BLaER1 treated with 17β-estradiol and CSF1 and Interleukin-3, amounts not matched to agents 10 nM and 100 nM (cell line): ENCODE results near the gene STOM.
A peak's percentile ranks its signal among the peaks of the same experiment; 100 is the strongest.

Experiments
- H3K27ac ChIP-seq, 11 experiments: shearing (Covaris generic); formaldehyde crosslinking; 2 replicates each; pipeline ENCODE4 v1.8.1; 2022
- H3K27me3 ChIP-seq, 11 experiments: shearing (Covaris generic); formaldehyde crosslinking; 2 replicates each; pipeline ENCODE4 v1.8.1; 2022
- H3K36me3 ChIP-seq, 11 experiments: shearing (Covaris generic); formaldehyde crosslinking; 2 replicates each; pipeline ENCODE4 v1.8.1; 2022
- H3K4me1 ChIP-seq, 10 experiments: shearing (Covaris generic); formaldehyde crosslinking; 2 replicates each; pipeline ENCODE4 v1.8.1; 2022
- H3K4me2 ChIP-seq, 11 experiments: shearing (Covaris generic); formaldehyde crosslinking; 2 replicates each; pipeline ENCODE4 v1.8.1; 2022
- H3K4me3 ChIP-seq, 10 experiments: shearing (Covaris generic); formaldehyde crosslinking; 2 replicates each; pipeline ENCODE4 v1.8.1; 2022
- H3K9ac ChIP-seq, 11 experiments: shearing (Covaris generic); formaldehyde crosslinking; 2 replicates each; pipeline ENCODE4 v1.8.1; 2022
- H3K9me3 ChIP-seq, 11 experiments: shearing (Covaris generic); formaldehyde crosslinking; replicated peaks in 1 of 11; 2 replicates each; pipeline ENCODE4 v1.8.1; 2022
- H4K20me1 ChIP-seq, 11 experiments: shearing (Covaris generic); formaldehyde crosslinking; 2 replicates each; pipeline ENCODE4 v1.8.1; 2022
- Cebpa-rat ChIP-seq, 11 experiments: shearing (Covaris generic); IDR thresholded peaks; 2 replicates each; pipeline ENCODE4 v1.8.1; 2022

The STOM gene

GRCh38 chr9:121395558-121395957 lies 25.5 kb upstream of the STOM start:
- H3K27me3 ChIP-seq: no peaks in the 10 kb centered on the region
- no peak for TF ChIP-seq Cebpa-rat (IDR thresholded peaks at IDR 0.05)
- no peak overlapping the region for H3K4me3 ChIP-seq
- H3K27ac ChIP-seq: no peak overlapping the region
- H3K9me3 ChIP-seq: peaks cover 9 to 17% (median 15%) of the 10 kb centered on the region in 11 experiments; a peak in 20 of 22 replicates
- no peak overlapping the region for H3K9ac ChIP-seq
- no peaks in the 10 kb centered on the region for H3K36me3 ChIP-seq
- peaks cover 0 to 37% (median 16%) of the 10 kb centered on the region in 10 experiments; a peak in 17 of 20 replicates for H3K4me1 ChIP-seq
- no peaks in the 10 kb centered on the region for H4K20me1 ChIP-seq
- H3K4me2 ChIP-seq: peak overlapping the region in 2 of 11 experiments; percentile 14 to 77; a peak in 1 of 22 replicates

GRCh38 chr9:121394292-121394691 lies 24.2 kb upstream of the STOM start:
- Histone ChIP-seq H3K4me2 (peak overlapping the region in 6 of 11 experiments; percentile 40 to 89 (median 68); a peak in 11 of 22 replicates), H3K9me3 (peaks cover 9 to 17% (median 15%) of the 10 kb centered on the region in 11 experiments; a peak in 20 of 22 replicates), H3K27me3 (no peaks in the 10 kb centered on the region), H3K9ac (no peak overlapping the region), H3K36me3 (no peaks in the 10 kb centered on the region), H3K27ac (no peak overlapping the region), H3K4me1 (peaks cover 0 to 37% (median 16%) of the 10 kb centered on the region in 10 experiments; a peak in 17 of 20 replicates), H3K4me3 (no peak overlapping the region), H4K20me1 (no peaks in the 10 kb centered on the region)
- no peak for TF ChIP-seq Cebpa-rat (IDR thresholded peaks at IDR 0.05)

DNA sequence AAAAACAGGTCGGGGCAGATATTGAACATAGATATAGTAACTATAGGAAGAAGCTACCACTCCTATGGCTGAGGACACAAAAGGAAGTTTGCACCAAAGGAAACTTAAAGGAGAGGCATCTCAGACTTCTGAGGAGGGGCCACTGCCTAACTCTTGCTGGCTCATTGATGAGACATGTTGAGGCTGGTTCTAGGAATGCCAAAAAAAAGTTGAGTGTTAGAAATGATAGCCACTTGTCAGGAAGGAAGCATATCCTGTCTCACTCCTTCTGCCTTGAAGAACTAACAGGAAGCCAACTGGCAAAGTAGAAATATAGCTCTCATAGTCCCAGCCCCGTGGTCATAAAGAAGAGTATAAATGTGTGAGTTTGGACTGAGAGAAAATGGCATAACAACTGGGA lies 23.3 kb upstream of the STOM start:
- Histone ChIP-seq H3K27ac (peak overlapping the region in 2 of 11 experiments; percentile 8 to 38; a peak in 2 of 22 replicates), H3K4me1 (peaks cover 0 to 37% (median 16%) of the 10 kb centered on the region in 10 experiments; a peak in 17 of 20 replicates), H3K4me3 (no peak overlapping the region), H3K4me2 (peak overlapping the region in 10 of 11 experiments; percentile 9 to 89 (median 54); a peak in 18 of 22 replicates), H3K36me3 (no peaks in the 10 kb centered on the region), H4K20me1 (no peaks in the 10 kb centered on the region), H3K27me3 (no peaks in the 10 kb centered on the region), H3K9ac (no peak overlapping the region), H3K9me3 (peaks cover 9 to 17% (median 15%) of the 10 kb centered on the region in 11 experiments; a peak in 20 of 22 replicates)
- no peak for TF ChIP-seq Cebpa-rat (IDR thresholded peaks at IDR 0.05)

DNA sequence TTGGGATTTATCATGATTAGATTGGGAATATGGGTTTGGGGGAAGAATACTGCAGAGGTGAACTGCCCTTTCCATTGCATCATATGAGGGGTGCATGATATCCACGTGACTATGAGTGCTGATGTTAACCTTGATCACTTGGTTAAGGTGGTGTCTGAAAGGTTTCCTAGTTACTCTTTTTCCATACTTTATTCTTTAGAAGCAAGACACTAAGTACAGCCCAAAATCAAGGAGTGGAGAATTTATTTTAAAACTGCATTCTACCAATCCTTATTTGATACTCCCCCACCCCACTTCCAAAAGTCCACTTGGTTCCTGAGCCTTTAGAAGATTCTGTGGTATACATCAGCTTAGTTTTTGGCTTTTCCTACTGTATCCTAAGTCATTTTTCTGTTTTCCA lies 20.3 kb upstream of the STOM start:
- TF ChIP-seq Cebpa-rat (IDR thresholded peaks at IDR 0.05): no peak
- Histone ChIP-seq H3K4me1 (peaks cover 0 to 34% (median 16%) of the 10 kb centered on the region in 10 experiments; a peak in 17 of 20 replicates), H4K20me1 (no peaks in the 10 kb centered on the region), H3K4me2 (no peak overlapping the region), H3K9me3 (no peaks in the 10 kb centered on the region), H3K27ac (no peak overlapping the region), H3K27me3 (no peaks in the 10 kb centered on the region), H3K4me3 (no peak overlapping the region), H3K36me3 (no peaks in the 10 kb centered on the region), H3K9ac (no peak overlapping the region)

DNA sequence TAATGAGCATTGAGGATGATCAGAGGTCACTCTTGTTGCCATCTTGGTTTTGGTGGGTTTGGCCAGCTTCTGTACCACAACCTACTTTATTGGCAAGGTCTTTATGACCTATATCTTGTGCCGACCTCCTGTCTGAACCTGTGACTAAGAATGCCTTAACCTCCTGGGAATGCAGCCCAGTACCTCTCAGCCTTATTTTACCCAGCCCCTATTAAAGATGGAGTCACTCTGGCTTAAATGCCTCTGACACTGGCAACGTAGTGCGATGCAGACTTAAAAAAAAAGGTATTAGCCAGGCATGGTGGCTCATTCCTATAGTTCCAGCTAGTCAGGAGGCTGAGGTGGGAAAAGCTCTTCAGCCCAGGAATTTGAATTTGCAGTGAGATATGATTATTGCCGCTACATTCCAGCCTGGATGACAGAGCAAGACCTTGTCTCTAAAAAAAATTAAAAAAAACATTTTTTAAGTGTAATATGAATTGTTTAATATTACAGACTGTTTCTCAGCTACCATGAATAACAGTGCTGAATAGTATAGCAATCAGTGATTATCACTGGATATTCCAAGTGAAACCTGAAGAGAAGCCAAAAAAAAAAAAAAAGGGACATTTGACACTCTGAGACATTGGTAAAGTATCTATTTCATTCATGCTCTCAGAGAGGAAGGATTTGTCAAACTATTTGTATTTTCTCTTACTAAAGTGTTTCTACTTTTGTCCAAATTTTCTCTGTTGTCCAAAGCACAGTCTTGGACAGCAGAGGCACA lies 18.3 kb upstream of the STOM start:
- H3K9me3 ChIP-seq: no peaks in the 10 kb centered on the region
- no peaks in the 10 kb centered on the region for H4K20me1 ChIP-seq
- H3K36me3 ChIP-seq: no peaks in the 10 kb centered on the region
- H3K27me3 ChIP-seq: no peaks in the 10 kb centered on the region
- H3K4me1 ChIP-seq: peaks cover 0 to 13% (median 4%) of the 10 kb centered on the region in 10 experiments; a peak in 17 of 20 replicates
- H3K4me3 ChIP-seq: no peak overlapping the region
- no peak overlapping the region for H3K27ac ChIP-seq
- TF ChIP-seq Cebpa-rat (IDR thresholded peaks at IDR 0.05): no peak
- H3K4me2 ChIP-seq: no peak overlapping the region
- no peak overlapping the region for H3K9ac ChIP-seq

- Histone ChIP-seq H3K36me3 (no peaks in the 10 kb centered on the region), H3K4me3 (no peak overlapping the region), H3K9me3 (no peaks in the 10 kb centered on the region), H3K4me1 (no peaks in the 10 kb centered on the region), H3K27me3 (no peaks in the 10 kb centered on the region), H4K20me1 (no peaks in the 10 kb centered on the region), H3K9ac (no peak overlapping the region), H3K4me2 (no peak overlapping the region), H3K27ac (no peak overlapping the region)
- TF ChIP-seq Cebpa-rat (IDR thresholded peaks at IDR 0.05): no peak
These were observed 16.6 kb upstream of the STOM start for GRCh38 chr9:121386442-121387175.

DNA sequence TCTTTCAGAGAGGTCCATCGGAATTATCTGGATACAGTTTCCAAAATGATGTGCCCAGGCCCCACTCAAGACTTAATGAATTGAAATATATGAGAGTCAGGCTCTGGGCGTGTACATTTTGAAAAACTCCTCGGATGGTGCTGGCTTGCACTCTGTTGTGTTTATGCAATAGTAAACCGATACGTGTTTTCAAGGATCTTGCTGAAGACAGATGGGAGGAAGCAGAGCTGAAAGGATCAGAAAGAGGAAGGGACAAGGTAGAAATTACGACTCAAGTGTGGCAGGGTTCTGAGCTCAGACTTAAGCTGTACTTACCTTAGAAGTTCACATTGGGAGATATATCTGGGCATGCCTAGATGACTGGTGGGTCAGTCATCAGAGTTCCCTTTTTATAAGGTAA lies 13.7 kb upstream of the STOM start:
- Histone ChIP-seq H4K20me1 (no peaks in the 10 kb centered on the region), H3K36me3 (no peaks in the 10 kb centered on the region), H3K9me3 (no peaks in the 10 kb centered on the region; a peak in 1 of 22 replicates), H3K9ac (no peak overlapping the region), H3K27ac (no peak overlapping the region), H3K4me3 (no peak overlapping the region), H3K27me3 (no peaks in the 10 kb centered on the region), H3K4me2 (no peak overlapping the region), H3K4me1 (no peaks in the 10 kb centered on the region)
- TF ChIP-seq Cebpa-rat (IDR thresholded peaks at IDR 0.05): no peak

GRCh38 chr9:121380846-121381245 lies 10.8 kb upstream of the STOM start:
- Histone ChIP-seq H3K27me3 (no peaks in the 10 kb centered on the region), H3K4me3 (no peak overlapping the region), H3K27ac (no peak overlapping the region), H3K9me3 (peaks cover 0 to 8% (median 4%) of the 10 kb centered on the region in 11 experiments; a peak in 8 of 22 replicates), H3K36me3 (no peaks in the 10 kb centered on the region), H3K4me2 (no peak overlapping the region), H3K4me1 (no peaks in the 10 kb centered on the region), H4K20me1 (no peaks in the 10 kb centered on the region), H3K9ac (no peak overlapping the region)
- no peak for TF ChIP-seq Cebpa-rat (IDR thresholded peaks at IDR 0.05)

DNA sequence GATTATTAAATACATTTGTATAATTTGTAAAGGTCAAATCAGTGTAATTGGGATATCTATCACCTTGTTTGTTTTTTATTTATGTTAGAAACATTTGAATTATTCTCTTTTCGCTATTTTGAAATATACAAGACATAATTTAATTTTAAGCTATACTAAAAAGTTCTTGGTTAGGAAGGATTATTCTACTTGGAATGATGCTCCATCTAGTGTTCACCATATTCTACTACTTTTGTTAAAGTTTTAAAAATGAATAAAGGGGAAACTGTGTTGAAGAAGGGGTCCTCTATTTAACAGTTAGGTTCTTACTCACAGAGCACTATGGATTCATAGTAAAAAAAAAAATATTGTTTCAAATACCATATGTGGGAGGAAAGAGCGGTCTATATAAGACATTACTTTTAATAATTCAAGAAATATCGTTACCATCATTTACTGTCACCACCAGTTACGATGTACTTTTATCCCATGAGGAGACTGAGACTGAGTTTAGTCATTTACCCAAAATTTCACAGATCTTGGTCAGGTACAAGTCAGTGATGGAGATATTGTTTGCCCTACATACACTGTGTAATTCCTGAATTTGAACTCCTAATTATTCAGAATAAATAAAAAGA lies 6.3 kb upstream of the STOM start:
- Histone ChIP-seq H3K4me2 (no peak overlapping the region), H4K20me1 (no peaks in the 10 kb centered on the region), H3K27me3 (no peaks in the 10 kb centered on the region), H3K27ac (no peak overlapping the region), H3K36me3 (no peaks in the 10 kb centered on the region), H3K9ac (no peak overlapping the region), H3K4me1 (peaks cover 0 to 15% (median 11%) of the 10 kb centered on the region in 10 experiments; a peak in 17 of 20 replicates), H3K9me3 (peaks cover 0 to 8% (median 4%) of the 10 kb centered on the region in 11 experiments; a peak in 8 of 22 replicates), H3K4me3 (no peak overlapping the region)
- no peak for TF ChIP-seq Cebpa-rat (IDR thresholded peaks at IDR 0.05)
